Left ventricle myocardium inferior (tissue), 1 donor: ENCODE results near the gene GRIN2D. TPM values are rescaled to one million over a fixed set of nuclear protein-coding genes. Genes with fewer than 3 reads are reported as not detected.

ENCODE experiments used
- DNase-seq: peaks from one replicate; pipeline ENCODE4 v3.0.0-alpha.2; 2020
- H3K27ac ChIP-seq: fragments of 200-600 bp; replicated peaks from 2 replicates; pipeline ENCODE4 v1.8.0; 2021
- H3K27me3 ChIP-seq: fragments of 200-600 bp; 2 replicates; pipeline ENCODE4 v1.8.0; 2021; ENCODE audit warnings: low read depth
- H3K36me3 ChIP-seq: fragments of 200-600 bp; 2 replicates; pipeline ENCODE4 v1.8.0; 2021
- H3K4me1 ChIP-seq: fragments of 200-600 bp; 2 replicates; pipeline ENCODE4 v1.8.0; 2021
- H3K4me3 ChIP-seq: fragments of 200-600 bp; 2 replicates; pipeline ENCODE4 v1.8.0; 2021; ENCODE audit warnings: mild to moderate bottlenecking, moderate library complexity
- H3K9me3 ChIP-seq: fragments of 200-600 bp; replicated peaks from 2 replicates; pipeline ENCODE4 v1.8.0; 2021
- intact Hi-C: fragments of 100-400 bp; cut with micrococcal nuclease; formaldehyde crosslinking; loops from one replicate; pipeline ENCODE4 v1.11.0; 2022
- total RNA-seq: library from RNA; stranded (reverse); fragmentation: NEBNext Ultra II Directional; extraction: Animal tissue kit (Norgen Biotek cat#: 25700); gene quantifications from one replicate; pipeline ENCODE4 v1.2.1, GENCODE V29; 2021
- TF ChIP-seq, protein P1 (sequence below): fragments of 200-600 bp; IDR thresholded peaks from 2 replicates; pipeline ENCODE4 v1.8.0; 2021; ENCODE audit warnings: antibody characterized with exemption, mild to moderate bottlenecking, borderline replicate concordance
- donor health status: DM: no; HTN: yes; CAD: no; lungs with severe emphysema.

GRIN2D gene
- total RNA-seq, 1 donor from 2014 or later, result 0.30 TPM

DNA sequence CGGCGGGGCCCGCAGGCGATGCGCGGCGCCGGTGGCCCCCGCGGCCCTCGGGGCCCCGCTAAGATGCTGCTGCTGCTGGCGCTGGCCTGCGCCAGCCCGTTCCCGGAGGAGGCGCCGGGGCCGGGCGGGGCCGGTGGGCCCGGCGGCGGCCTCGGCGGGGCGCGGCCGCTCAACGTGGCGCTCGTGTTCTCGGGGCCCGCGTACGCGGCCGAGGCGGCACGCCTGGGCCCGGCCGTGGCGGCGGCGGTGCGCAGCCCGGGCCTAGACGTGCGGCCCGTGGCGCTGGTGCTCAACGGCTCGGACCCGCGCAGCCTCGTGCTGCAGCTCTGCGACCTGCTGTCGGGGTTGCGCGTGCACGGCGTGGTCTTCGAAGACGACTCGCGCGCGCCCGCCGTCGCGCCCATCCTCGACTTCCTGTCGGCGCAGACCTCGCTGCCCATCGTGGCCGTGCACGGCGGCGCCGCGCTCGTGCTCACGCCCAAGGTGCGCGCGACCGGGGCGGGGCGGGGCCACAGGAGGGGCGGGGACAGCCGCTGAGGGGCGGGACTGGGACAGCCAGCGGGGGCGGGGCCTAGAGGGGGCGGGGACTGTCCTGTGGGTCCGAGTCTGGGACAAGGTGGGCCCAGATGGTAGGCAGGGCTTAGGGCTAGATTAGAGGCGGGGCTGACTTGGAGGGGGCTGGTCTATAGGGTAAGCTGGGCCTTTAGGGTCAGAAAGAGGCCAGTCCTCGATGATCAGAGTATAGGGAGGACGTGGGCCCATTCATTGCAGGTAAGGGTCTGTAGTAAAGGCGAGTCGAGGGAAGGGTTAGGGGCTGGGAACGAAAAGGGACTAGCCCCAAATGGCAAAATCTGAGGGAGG is 5.1 kb downstream of the GRIN2D start:
- DNase-seq, result peak; percentile 80
- TF ChIP-seq, protein P1, sequence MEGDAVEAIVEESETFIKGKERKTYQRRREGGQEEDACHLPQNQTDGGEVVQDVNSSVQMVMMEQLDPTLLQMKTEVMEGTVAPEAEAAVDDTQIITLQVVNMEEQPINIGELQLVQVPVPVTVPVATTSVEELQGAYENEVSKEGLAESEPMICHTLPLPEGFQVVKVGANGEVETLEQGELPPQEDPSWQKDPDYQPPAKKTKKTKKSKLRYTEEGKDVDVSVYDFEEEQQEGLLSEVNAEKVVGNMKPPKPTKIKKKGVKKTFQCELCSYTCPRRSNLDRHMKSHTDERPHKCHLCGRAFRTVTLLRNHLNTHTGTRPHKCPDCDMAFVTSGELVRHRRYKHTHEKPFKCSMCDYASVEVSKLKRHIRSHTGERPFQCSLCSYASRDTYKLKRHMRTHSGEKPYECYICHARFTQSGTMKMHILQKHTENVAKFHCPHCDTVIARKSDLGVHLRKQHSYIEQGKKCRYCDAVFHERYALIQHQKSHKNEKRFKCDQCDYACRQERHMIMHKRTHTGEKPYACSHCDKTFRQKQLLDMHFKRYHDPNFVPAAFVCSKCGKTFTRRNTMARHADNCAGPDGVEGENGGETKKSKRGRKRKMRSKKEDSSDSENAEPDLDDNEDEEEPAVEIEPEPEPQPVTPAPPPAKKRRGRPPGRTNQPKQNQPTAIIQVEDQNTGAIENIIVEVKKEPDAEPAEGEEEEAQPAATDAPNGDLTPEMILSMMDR, result no peak
- peak overlapping the region; percentile 57 for H3K4me3 ChIP-seq

DNA sequence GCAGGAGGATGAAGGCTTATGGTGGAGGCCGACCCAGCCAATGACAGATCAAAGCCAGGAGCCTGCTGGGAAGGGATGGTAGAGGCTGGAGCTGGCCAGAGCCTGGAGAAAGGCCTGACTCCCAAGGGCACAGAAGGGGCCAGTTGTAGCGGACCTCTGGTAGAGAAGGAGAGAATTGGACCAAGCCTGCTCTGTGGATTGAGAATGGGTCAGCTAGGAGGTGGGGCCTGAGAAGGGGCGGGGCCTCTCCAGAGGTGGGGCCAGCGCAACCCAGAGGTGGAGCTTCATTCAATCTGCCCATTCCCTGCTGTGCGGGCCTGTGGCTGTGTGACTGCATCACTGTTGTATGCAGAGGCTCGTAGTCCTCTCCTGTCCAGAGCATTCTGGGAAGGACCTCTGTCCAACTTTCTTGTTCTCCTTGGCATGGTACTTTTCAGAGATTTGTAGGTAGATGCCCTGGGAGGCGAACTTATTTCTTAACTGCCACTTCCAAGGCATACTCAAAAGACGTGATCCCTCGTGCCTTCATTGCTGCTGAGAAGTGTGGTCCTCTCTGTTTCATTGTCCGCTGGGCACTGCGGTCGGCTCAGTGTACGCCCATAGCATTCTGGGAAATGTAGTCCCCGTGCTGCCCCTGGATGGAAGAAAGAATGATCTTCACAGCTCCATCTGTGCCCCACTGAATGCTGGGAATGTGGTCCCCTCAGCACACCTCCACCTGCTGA is 6.7 kb downstream of the GRIN2D start:
- DNase-seq, result peak; percentile 53
- TF ChIP-seq, protein P1, result no peak
- Histone ChIP-seq H3K4me3 (peak overlapping the region; percentile 39), H3K4me1 (peaks cover 16% of the 10 kb centered on the region), H3K9me3 (no peaks in the 10 kb centered on the region), H3K27ac (peak overlapping the region; percentile 58), H3K36me3 (no peaks in the 10 kb centered on the region), H3K27me3 (peaks cover 30% of the 10 kb centered on the region)
- intact Hi-C loops, result no loop called here

More for the DNA sequence above, 5.1 kb downstream of the GRIN2D start:
- Histone ChIP-seq H3K27ac (peak overlapping the region; percentile 58), H3K27me3 (peaks cover 46% of the 10 kb centered on the region), H3K4me1 (peaks cover 28% of the 10 kb centered on the region), H3K9me3 (no peaks in the 10 kb centered on the region), H3K36me3 (no peaks in the 10 kb centered on the region)
- intact Hi-C loops, result no loop called here

DNA sequence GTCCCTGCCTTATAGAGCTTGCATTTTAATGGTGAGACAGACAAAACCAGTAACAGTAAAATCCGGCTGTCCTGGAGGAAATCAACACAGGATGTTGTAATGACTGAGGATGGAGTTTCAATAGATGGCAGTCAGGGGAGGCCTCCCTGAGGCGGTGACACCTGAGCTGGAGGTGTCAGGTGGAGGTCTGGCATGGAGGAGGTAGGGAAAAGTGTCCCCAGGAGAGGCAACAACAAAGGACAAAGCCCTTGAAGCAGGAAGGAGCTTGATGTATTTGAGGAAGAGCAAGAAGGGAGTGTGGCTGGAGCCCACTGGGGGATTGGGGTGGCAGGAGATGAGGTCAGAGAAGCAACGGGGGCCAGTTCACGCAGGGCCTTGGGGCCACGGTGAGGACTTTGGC is 7.8 kb downstream of the GRIN2D start:
- TF ChIP-seq, protein P1, result no peak
- no peak for DNase-seq
- intact Hi-C loops, result no loop called here
- H3K4me1 ChIP-seq, result peaks cover 16% of the 10 kb centered on the region
- H3K27me3 ChIP-seq, result peaks cover 27% of the 10 kb centered on the region
- H3K27ac ChIP-seq, result no peak overlapping the region
- H3K9me3 ChIP-seq, result no peaks in the 10 kb centered on the region
- no peak overlapping the region for H3K4me3 ChIP-seq
- H3K36me3 ChIP-seq, result no peaks in the 10 kb centered on the region

DNA sequence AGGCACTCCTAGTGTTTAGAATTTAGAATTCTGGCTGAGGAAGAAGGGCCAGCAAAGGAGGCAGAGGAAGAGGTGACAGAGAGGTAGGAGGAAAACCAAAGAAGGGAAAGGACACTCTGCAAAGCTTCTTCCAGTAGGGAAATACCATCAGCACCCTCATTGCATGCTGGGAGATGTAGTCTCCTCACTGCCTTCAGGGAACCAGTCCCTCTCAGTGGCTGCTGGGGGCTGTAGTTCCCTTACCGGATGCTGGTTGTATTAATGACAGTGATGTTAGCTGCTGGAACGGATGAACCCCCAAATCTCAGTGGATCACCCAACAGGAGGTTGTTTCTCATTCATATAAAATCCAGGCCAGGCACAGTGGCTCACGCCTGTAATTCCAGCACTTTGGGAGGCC is 10.1 kb downstream of the GRIN2D start:
- TF ChIP-seq, protein P1, result no peak
- intact Hi-C loops, result no loop called here
- Histone ChIP-seq H3K36me3 (no peaks in the 10 kb centered on the region), H3K4me3 (no peak overlapping the region), H3K9me3 (no peaks in the 10 kb centered on the region), H3K27ac (no peak overlapping the region), H3K4me1 (peaks cover 4% of the 10 kb centered on the region), H3K27me3 (peaks cover 24% of the 10 kb centered on the region)
- no peak for DNase-seq

DNA sequence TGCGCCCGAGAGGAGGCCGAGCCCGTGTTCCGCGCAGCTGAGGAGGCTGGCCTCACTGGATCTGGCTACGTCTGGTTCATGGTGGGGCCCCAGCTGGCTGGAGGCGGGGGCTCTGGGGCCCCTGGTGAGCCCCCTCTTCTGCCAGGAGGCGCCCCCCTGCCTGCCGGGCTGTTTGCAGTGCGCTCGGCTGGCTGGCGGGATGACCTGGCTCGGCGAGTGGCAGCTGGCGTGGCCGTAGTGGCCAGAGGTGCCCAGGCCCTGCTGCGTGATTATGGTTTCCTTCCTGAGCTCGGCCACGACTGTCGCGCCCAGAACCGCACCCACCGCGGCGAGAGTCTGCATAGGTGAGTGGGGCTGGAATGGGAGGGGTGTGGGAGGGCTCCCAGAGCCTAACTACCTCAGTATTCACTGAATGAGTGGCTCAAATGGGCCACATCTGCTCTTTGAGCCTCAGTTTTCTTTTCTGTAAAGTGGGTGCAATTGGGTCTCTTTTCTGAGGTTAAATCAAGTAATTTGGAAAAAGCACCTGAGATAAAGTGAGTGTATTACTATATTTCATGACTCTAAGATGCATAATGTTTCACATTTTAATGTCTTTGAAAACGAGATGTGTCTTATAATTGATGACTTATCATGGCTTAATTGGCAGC is 11.7 kb downstream of the GRIN2D start:
- Histone ChIP-seq H3K4me3 (no peak overlapping the region), H3K36me3 (no peaks in the 10 kb centered on the region), H3K9me3 (no peaks in the 10 kb centered on the region), H3K27ac (no peak overlapping the region), H3K27me3 (peaks cover 32% of the 10 kb centered on the region), H3K4me1 (peaks cover 3% of the 10 kb centered on the region)
- TF ChIP-seq, protein P1, result no peak
- DNase-seq, result no peak
- intact Hi-C loops, result no loop called here
